PC-3 (cell line): ENCODE results near the gene THRB.

Experiments used
- CTCF ChIP-seq: fragments of 300-600 bp; sonication (generic); conservative IDR thresholded peaks from 2 replicates; pipeline ENCODE4 v1.5.1; 2017; ENCODE audit warnings: antibody characterized with exemption, low read depth, mild to moderate bottlenecking, low read length
- EZH2 ChIP-seq: fragments of 300-600 bp; sonication (generic); IDR thresholded peaks from one replicate; pipeline ENCODE4 v1.6.1; 2017; ENCODE audit warnings: antibody characterized with exemption, mild to moderate bottlenecking, low read length; ENCODE audit not compliant: unreplicated experiment

DNA sequence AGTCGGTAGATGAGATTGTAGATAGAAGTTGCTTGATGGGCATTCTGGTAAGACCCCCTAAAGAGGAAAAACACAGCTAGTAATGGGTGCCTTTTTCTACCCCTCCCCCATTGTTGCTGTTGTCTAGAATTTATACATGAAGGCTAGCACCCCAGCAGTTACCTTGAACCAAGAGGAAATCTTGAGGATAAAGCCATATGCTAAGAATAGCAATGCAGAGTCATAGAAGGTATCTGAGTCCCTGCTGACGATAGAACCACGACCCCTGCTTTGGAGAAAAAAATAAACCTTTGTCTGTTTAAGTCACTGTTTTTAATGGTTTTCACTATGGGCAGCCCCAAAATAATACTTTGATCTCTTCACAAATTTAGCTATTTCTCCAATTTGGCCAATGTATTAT is 162.6 kb downstream of the THRB start:
- TF ChIP-seq CTCF (no peak), EZH2 (no peak)
